HUES48 (cell line): ENCODE measurements around the gene TLR6.

ENCODE experiments used
- H3K27ac ChIP-seq: one replicate; pipeline ENCODE4 v1.7.0; 2013; ENCODE audit warnings: low read depth, low read length, inconsistent platforms
- H3K27me3 ChIP-seq: 2 replicates; pipeline ENCODE4 v1.6.1; 2013; ENCODE audit warnings: mild to moderate bottlenecking, low read length; ENCODE audit not compliant: control insufficient read depth, insufficient read depth
- H3K36me3 ChIP-seq: 2 replicates; pipeline ENCODE4 v1.6.1; 2013; ENCODE audit warnings: low read length; ENCODE audit not compliant: control insufficient read depth, insufficient read depth
- H3K4me1 ChIP-seq: 2 replicates; pipeline ENCODE4 v1.6.1; 2013; ENCODE audit warnings: mild to moderate bottlenecking, low read length; ENCODE audit not compliant: control insufficient read depth, insufficient read depth
- H3K4me3 ChIP-seq: 2 replicates; pipeline ENCODE4 v1.5.1; 2013; ENCODE audit warnings: mild to moderate bottlenecking, low read depth, low read length
- H3K9ac ChIP-seq: 2 replicates; pipeline ENCODE4 v1.6.1; 2013; ENCODE audit warnings: mild to moderate bottlenecking, low read depth, low read length, moderate library complexity
- H3K9me3 ChIP-seq: 2 replicates; pipeline ENCODE4 v1.6.1; 2013; ENCODE audit warnings: low read length; ENCODE audit not compliant: control insufficient read depth, insufficient read depth

The TLR6 gene

DNA sequence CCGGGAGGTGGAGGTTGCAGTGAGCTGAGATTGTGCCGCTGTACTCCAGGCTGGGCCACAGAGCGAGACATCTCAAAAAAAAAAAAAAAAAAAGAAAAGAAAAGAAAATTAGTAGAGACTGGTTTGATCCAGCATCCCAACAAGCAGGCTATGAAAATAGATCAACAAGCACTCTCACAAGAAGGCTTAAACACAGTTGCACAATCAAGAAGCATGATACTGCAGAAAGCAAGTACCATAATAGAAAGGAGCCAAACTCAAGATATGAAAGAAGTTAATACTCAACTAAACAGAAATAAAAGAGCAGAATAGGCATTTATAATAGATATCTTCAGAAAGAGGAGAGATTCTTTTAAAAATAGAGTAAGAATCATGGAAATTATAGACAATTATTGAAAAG is 10.6 kb downstream of the TLR6 start:
- H3K27me3 ChIP-seq: no peaks in the 10 kb centered on the region
- peaks cover 5% of the 10 kb centered on the region; the same call in 1 of the 2 replicates for H3K9me3 ChIP-seq
- H3K36me3 ChIP-seq: no peaks in the 10 kb centered on the region

DNA sequence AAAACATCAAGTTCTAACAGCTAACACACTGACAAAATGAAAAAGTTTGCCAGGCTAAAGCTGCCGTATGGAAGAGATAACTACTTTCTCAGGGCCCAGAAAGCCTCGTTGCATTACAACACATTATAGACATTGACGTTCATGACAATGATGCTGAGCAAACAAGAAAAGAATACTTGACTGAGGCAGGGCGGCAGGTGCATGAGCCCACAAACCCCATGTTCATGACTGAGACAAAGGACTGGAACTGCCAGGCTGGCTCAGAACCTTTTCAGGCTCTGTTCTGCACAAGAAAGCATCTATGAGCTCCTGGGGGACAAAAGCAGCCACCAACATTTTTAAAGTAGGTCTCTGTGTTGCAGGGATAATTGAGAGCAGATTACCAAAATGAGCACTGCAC is 13.6 kb downstream of the TLR6 start:
- no peak overlapping the region for H3K9ac ChIP-seq
- H3K36me3 ChIP-seq: no peaks in the 10 kb centered on the region
- no peak overlapping the region for H3K27ac ChIP-seq

More for the DNA sequence above, 10.6 kb downstream of the TLR6 start:
- no peak overlapping the region for H3K4me3 ChIP-seq
- 0 out of 2 replicates have a peak, but pooled peaks cover 5% of the 10 kb centered on the region for H3K4me1 ChIP-seq
- no peak overlapping the region for H3K9ac ChIP-seq
- H3K27ac ChIP-seq: no peak overlapping the region

DNA sequence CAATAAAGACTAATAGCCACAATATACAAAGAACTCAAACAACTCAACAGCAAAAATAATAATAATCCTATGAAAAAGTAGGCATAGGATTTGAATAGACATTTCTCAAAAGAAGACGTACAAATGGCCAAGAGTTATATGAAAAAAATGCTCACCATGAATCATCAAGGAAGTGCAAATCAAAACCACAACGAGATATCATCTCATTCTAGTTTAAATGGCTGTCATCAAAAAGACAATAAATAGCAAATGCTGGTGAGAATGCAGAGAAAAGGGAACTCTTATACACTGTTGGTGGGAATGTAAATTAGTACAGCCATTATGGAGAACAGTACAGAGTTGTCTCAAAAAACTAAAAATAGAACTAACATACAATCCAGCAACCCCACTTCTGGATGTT is 18.8 kb downstream of the TLR6 start:
- Histone ChIP-seq H3K27me3 (no peaks in the 10 kb centered on the region), H3K4me1 (no peaks in the 10 kb centered on the region), H3K36me3 (no peaks in the 10 kb centered on the region), H3K27ac (no peak overlapping the region), H3K4me3 (no peak overlapping the region), H3K9me3 (no peaks in the 10 kb centered on the region), H3K9ac (no peak overlapping the region)

More for the DNA sequence above, 13.6 kb downstream of the TLR6 start:
- no peak overlapping the region for H3K4me3 ChIP-seq
- no peaks in the 10 kb centered on the region for H3K27me3 ChIP-seq
- H3K9me3 ChIP-seq: peaks cover 5% of the 10 kb centered on the region; the same call in 1 of the 2 replicates
- H3K4me1 ChIP-seq: 0 out of 2 replicates have a peak, but pooled peaks cover 5% of the 10 kb centered on the region

DNA sequence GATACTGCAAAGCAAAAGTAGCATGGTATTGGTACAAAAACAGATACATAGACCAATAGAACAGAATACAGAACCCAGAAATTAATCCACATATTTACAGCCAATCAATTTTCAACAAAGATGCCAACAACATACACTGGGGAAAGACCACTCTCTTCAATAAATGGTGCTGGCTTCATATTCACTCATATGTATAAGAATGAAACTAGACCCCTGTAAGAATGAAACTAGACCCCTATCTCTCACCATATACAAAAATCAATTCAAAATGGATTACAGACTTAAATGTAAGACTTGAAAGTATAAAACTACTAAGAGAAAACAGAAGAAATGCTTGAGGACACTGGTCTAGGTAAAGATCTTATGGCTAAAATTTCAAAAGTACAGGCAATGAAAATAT is 19.3 kb downstream of the TLR6 start:
- Histone ChIP-seq H3K9me3 (no peaks in the 10 kb centered on the region), H3K27me3 (no peaks in the 10 kb centered on the region), H3K4me3 (no peak overlapping the region), H3K9ac (no peak overlapping the region), H3K27ac (no peak overlapping the region), H3K36me3 (no peaks in the 10 kb centered on the region), H3K4me1 (no peaks in the 10 kb centered on the region)

DNA sequence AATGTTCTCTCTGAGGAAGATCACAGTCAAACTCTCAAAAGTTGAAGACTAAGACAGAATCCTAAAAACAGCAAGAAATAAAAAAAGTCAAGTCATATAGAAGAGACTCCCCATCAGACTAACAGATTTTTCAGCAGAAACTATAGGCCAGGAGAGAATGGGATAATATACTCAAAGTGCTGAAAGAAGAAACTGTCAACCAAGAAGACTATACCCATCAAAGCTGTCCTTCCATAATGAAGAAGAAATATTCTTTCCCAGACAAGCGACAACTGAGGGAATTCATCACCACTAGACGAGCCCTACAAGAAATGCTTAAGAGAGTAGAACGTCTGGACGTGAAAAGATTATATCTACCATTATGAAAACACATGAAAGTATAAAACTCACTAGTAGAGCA is 22.0 kb downstream of the TLR6 start:
- H3K36me3 ChIP-seq: no peaks in the 10 kb centered on the region
- no peaks in the 10 kb centered on the region for H3K27me3 ChIP-seq
- no peaks in the 10 kb centered on the region for H3K9me3 ChIP-seq
- H3K4me1 ChIP-seq: no peaks in the 10 kb centered on the region
- no peak overlapping the region for H3K9ac ChIP-seq
- no peak overlapping the region for H3K27ac ChIP-seq
- no peak overlapping the region for H3K4me3 ChIP-seq

DNA sequence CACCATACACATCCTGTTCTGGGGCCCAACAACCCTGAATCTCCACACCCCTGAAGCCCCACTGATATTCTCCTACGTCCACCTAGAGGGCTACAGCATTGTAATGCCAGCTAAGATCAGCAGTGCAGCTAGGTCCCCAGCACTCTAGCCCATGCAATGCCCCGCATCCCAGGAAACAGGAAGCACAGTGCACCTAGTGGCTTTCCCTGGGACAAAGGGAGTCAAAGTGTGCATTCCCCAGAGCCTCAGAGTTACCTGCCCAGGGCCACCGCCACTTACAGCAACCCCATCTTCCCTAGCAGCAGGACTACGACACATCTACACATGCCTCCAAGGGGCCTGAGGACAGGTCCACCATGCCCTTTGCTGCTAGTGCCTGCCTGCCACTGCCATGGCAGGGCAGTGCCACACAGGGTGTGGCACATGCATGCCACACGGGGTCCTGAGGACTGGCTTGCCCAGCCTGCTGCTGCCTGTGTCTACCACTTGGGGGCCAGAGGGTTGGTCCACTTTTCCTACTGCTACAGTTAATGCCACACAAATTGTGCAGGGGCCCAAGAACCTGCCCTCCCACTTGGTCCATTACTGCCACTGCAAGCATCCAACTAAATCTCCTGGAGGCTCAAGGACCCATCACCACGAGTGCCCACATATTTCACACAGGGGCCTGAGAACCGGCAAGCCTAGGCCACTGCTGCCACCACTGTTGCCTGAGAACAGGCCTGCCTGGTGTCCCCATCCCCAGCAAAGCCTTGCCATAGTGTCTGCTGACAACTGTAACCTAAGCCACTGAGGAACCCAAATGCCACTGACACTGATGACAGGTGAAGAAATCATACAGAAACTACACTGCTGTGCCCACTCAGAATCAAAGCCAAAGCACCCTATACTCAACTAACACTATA is 23.7 kb downstream of the TLR6 start:
- Histone ChIP-seq H3K36me3 (no peaks in the 10 kb centered on the region), H3K27ac (no peak overlapping the region), H3K4me1 (no peaks in the 10 kb centered on the region), H3K4me3 (no peak overlapping the region), H3K27me3 (no peaks in the 10 kb centered on the region), H3K9me3 (no peaks in the 10 kb centered on the region), H3K9ac (no peak overlapping the region)

DNA sequence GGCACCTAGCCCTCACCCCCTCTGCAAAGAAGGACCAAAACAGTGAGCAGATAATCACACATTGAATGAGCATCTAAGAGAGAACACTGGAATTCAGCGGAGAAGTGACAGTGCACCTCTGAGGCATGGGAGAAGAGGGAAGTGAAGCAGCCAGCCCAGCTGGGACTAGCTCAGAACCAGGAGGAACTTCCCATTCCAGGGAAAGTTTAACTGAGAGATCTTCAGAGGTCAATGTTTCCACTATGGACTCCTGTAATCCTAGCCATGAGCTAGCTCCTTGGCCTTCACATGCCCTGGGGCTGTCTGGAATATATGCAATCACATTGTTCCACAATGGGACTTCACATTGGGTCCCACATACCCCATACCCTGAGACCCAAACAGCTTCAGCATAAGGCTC is 24.4 kb downstream of the TLR6 start:
- no peaks in the 10 kb centered on the region for H3K27me3 ChIP-seq
- no peaks in the 10 kb centered on the region for H3K36me3 ChIP-seq
- H3K9me3 ChIP-seq: no peaks in the 10 kb centered on the region
- no peak overlapping the region for H3K9ac ChIP-seq
- H3K27ac ChIP-seq: no peak overlapping the region
- no peaks in the 10 kb centered on the region for H3K4me1 ChIP-seq
- H3K4me3 ChIP-seq: no peak overlapping the region

DNA sequence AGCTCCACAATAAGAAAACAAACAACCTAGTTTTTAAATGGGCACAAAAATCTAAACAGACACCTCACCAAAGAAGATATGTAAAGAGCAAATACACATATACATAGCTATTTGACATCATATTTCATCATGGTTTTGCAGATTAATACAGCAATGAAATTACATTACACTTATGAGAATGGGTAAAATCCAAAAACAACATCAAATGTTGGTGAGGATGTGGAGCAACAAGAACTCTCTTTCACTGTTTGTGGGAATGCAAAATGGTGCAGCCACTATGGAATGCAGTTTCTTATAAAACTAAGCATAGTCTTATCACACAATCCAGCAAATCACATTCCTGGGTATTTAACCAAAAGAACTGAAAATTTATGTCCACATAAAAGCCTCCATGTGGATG is 25.0 kb downstream of the TLR6 start:
- H3K27me3 ChIP-seq: no peaks in the 10 kb centered on the region
- no peaks in the 10 kb centered on the region for H3K9me3 ChIP-seq
- H3K9ac ChIP-seq: no peak overlapping the region
- H3K36me3 ChIP-seq: no peaks in the 10 kb centered on the region
- H3K27ac ChIP-seq: no peak overlapping the region
- no peaks in the 10 kb centered on the region for H3K4me1 ChIP-seq
- H3K4me3 ChIP-seq: no peak overlapping the region

DNA sequence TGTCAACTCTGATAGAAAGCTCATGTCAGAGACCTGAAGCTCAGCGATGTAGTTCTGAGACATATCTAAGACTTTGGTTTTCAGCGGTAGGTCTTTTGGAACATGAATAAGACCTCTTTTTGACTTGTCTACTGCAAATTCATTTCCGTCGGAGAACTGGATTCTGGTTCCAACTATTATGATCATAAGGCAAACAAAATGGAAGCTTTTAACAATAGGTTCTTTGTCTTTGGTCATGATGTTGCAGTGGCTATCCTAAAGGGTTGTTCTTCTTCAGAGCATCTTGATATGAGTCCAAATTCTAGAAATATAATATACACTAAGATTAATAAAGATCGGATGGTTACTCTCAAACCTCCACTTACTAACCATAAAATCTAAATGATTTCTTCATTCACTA is 27.4 kb downstream of the TLR6 start:
- Histone ChIP-seq H3K4me1 (no peaks in the 10 kb centered on the region), H3K9ac (no peak overlapping the region), H3K27ac (no peak overlapping the region), H3K36me3 (no peaks in the 10 kb centered on the region), H3K27me3 (no peaks in the 10 kb centered on the region), H3K4me3 (no peak overlapping the region), H3K9me3 (no peaks in the 10 kb centered on the region)

DNA sequence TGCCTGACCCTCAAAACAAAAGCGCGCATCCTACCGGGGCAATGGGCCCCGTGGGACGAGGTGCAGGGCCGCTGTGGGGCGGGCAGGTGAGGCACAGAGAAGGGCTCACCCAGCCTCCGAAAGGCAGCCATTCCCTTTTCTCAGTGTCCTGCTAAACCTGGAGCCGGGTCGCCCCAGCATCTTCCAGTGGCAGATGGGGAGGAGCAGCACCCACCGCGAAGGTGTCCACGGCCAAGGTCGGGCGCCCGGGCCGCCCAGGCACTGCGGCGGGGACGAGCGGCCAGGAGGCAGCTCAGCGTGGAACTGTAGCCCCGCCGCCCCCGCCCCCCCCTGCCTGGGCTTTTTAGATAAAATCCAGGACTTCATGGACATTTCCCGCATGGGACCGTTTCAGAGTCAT is 32.9 kb downstream of the TLR6 start:
- H3K4me3 ChIP-seq: no peak overlapping the region
- no peaks in the 10 kb centered on the region for H3K36me3 ChIP-seq
- peaks cover 6% of the 10 kb centered on the region for H3K9me3 ChIP-seq

DNA sequence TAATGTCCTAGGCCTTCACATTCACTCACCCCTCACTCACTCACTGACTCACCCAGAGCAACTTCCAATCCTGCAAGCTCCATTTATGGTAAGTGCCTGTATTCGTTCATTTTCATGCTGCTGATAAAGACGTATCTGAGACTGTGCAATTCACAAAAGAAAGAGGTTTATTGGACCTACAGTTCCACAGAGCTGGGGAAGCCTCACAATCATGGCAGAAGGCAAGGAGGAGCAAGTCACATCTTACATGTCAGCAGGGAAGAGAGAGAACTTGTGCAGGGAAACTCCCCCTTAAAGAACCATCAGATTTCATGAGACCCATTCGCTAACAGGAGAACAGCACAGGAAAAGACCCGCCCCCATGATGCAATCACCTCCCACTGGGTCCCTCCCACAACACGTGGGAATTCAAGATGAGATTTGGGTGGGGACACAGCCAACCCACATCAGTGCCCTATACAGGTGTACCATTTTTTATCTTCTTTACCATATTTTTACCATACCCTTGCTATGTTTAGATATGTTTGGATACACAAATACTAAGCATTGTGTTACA is 33.8 kb downstream of the TLR6 start:
- Histone ChIP-seq H3K4me3 (no peak overlapping the region), H3K27ac (no peak overlapping the region), H3K9ac (no peak overlapping the region), H3K9me3 (peaks cover 6% of the 10 kb centered on the region), H3K4me1 (no peaks in the 10 kb centered on the region), H3K36me3 (no peaks in the 10 kb centered on the region), H3K27me3 (no peaks in the 10 kb centered on the region)

More for the DNA sequence above, 32.9 kb downstream of the TLR6 start:
- no peaks in the 10 kb centered on the region for H3K4me1 ChIP-seq
- H3K27me3 ChIP-seq: no peaks in the 10 kb centered on the region
- H3K27ac ChIP-seq: no peak overlapping the region
- no peak overlapping the region for H3K9ac ChIP-seq
